Measurements from ENCODE around the gene STK24. TPM values are rescaled to one million over a fixed set of nuclear protein-coding genes. Genes with fewer than 3 reads are reported as not detected.

Gene STK24
- total and polyA plus RNA-seq, 2 donors (not counting 1 experiment from before 2014, with no cell fraction given): 53.2 to 73.1 TPM

DNA sequence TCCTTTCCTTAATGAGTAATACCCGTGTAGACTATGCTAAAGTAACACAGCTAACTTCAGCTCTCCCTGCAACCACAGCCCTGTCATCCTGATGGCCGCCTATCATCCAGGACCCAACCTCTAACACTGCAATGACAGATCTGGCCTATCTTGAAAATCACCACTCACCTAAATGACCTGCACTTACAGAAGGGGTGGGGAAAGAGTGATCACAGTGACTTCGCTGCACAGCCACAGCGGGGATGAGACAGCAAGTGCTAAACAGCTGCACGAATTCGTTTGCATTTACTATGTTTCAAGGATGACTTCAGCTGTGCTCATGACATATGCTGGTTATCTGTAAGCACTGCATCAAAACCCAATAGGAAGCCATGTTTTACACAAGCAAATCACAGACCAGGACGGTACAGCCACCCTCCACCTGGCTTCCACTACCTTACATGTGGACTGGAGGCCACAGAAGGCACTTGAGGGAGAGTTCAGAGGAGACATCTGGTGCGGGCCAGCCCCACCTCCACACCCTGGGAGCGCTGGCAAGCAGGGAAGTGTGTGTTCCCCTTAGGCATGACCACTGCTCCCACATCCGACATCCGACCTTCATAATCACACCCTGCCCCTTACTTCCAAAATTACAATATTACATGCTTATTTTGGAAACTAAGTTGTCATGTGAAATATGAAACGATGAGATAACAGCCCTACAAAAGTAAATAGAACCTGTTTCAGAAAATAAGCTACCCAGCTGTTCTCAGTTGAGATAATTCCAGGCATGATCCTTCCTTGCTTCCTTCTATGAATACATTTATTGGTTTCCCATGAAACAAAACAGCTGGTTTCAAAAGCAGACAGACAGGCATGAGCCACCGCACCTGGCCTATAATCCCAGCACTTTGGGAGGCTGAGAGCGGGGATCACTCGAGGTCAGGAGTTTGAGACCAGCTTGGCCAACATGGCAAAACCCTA is 95.7 kb downstream of the STK24 start:
- no peak overlapping the region for H2AFZ ChIP-seq (ENCODE audit: low read length)
- H3K4me3 ChIP-seq (replicated peaks in 1 of 4; ENCODE audit: control extremely low read depth in 1 of 4, insufficient read depth in 1 of 4, low read depth in 3 of 4, low read length in 4 of 4): no peak overlapping the region
- peak; percentile 23 to 43 for DNase-seq (ENCODE audit: low read depth in 2 of 2)
- H4K20me1 ChIP-seq (ENCODE audit: control insufficient read depth, extremely low read depth, insufficient read depth, low read length): no peaks in the 10 kb centered on the region
- peaks cover 42% of the 10 kb centered on the region for H3K4me1 ChIP-seq (ENCODE audit: control insufficient read depth, extremely low read depth, insufficient read depth, low read length)
- no peaks in the 10 kb centered on the region for H3K36me3 ChIP-seq (ENCODE audit: control insufficient read depth, insufficient read depth, low read length)
- no peak overlapping the region for H3K4me2 ChIP-seq (ENCODE audit: extremely low read depth, insufficient read depth, low read length)
- no peaks in the 10 kb centered on the region for H3K9me3 ChIP-seq (ENCODE audit: control insufficient read depth, insufficient read depth, low read depth, low read length)
- H3K27me3 ChIP-seq (ENCODE audit: control insufficient read depth, insufficient read depth, low read length): no peaks in the 10 kb centered on the region
- peaks cover 70% of the 10 kb centered on the region for H3K79me2 ChIP-seq (ENCODE audit: control insufficient read depth, insufficient read depth, low read length)
- TF ChIP-seq EZH2 (IDR thresholded peaks at IDR 0.05; ENCODE audit: low read length, missing control alignments): no peak
- TF ChIP-seq, protein P1, sequence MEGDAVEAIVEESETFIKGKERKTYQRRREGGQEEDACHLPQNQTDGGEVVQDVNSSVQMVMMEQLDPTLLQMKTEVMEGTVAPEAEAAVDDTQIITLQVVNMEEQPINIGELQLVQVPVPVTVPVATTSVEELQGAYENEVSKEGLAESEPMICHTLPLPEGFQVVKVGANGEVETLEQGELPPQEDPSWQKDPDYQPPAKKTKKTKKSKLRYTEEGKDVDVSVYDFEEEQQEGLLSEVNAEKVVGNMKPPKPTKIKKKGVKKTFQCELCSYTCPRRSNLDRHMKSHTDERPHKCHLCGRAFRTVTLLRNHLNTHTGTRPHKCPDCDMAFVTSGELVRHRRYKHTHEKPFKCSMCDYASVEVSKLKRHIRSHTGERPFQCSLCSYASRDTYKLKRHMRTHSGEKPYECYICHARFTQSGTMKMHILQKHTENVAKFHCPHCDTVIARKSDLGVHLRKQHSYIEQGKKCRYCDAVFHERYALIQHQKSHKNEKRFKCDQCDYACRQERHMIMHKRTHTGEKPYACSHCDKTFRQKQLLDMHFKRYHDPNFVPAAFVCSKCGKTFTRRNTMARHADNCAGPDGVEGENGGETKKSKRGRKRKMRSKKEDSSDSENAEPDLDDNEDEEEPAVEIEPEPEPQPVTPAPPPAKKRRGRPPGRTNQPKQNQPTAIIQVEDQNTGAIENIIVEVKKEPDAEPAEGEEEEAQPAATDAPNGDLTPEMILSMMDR (conservative IDR thresholded peaks at IDR 0.05 in 1 of 2, IDR thresholded peaks at IDR 0.05 in 1 of 2; ENCODE audit: low read depth in 1 of 2, low read length in 2 of 2): no peak
- no peak overlapping the region for H3K9ac ChIP-seq (ENCODE audit: insufficient read depth, low read length)
- no peak overlapping the region for H3K27ac ChIP-seq (ENCODE audit: insufficient read depth, low read length)

GRCh38 chr13:98479496-98480003 is 97.4 kb downstream of the STK24 start:
- Histone ChIP-seq H3K36me3 (ENCODE audit: control insufficient read depth, insufficient read depth, low read length) (peaks cover 2% of the 10 kb centered on the region), H2AFZ (ENCODE audit: low read length) (no peak overlapping the region), H3K4me3 (replicated peaks in 1 of 4; ENCODE audit: control extremely low read depth in 1 of 4, insufficient read depth in 1 of 4, low read depth in 3 of 4, low read length in 4 of 4) (no peak overlapping the region), H4K20me1 (ENCODE audit: control insufficient read depth, extremely low read depth, insufficient read depth, low read length) (no peaks in the 10 kb centered on the region), H3K4me1 (ENCODE audit: control insufficient read depth, extremely low read depth, insufficient read depth, low read length) (peaks cover 34% of the 10 kb centered on the region), H3K4me2 (ENCODE audit: extremely low read depth, insufficient read depth, low read length) (no peak overlapping the region), H3K27me3 (ENCODE audit: control insufficient read depth, insufficient read depth, low read length) (no peaks in the 10 kb centered on the region), H3K9me3 (ENCODE audit: control insufficient read depth, insufficient read depth, low read depth, low read length) (no peaks in the 10 kb centered on the region), H3K79me2 (ENCODE audit: control insufficient read depth, insufficient read depth, low read length) (peaks cover 59% of the 10 kb centered on the region), H3K9ac (ENCODE audit: insufficient read depth, low read length) (no peak overlapping the region), H3K27ac (ENCODE audit: insufficient read depth, low read length) (no peak overlapping the region)
- DNase-seq (ENCODE audit: low read depth in 2 of 2): no peak
- TF ChIP-seq, protein P1 (conservative IDR thresholded peaks at IDR 0.05 in 1 of 2, IDR thresholded peaks at IDR 0.05 in 1 of 2; ENCODE audit: low read depth in 1 of 2, low read length in 2 of 2): no peak
- TF ChIP-seq EZH2 (IDR thresholded peaks at IDR 0.05; ENCODE audit: low read length, missing control alignments): no peak
